GM12872 (cell line): ENCODE measurements around the gene SLC24A3.

Source experiments
- TF ChIP-seq, protein P1 (sequence below): IDR thresholded peaks from 3 replicates; pipeline ENCODE4 v1.5.1; 2011; ENCODE audit warnings: low read depth, mild to moderate bottlenecking, low read length, moderate library complexity; ENCODE audit not compliant: insufficient read depth

The SLC24A3 gene

DNA sequence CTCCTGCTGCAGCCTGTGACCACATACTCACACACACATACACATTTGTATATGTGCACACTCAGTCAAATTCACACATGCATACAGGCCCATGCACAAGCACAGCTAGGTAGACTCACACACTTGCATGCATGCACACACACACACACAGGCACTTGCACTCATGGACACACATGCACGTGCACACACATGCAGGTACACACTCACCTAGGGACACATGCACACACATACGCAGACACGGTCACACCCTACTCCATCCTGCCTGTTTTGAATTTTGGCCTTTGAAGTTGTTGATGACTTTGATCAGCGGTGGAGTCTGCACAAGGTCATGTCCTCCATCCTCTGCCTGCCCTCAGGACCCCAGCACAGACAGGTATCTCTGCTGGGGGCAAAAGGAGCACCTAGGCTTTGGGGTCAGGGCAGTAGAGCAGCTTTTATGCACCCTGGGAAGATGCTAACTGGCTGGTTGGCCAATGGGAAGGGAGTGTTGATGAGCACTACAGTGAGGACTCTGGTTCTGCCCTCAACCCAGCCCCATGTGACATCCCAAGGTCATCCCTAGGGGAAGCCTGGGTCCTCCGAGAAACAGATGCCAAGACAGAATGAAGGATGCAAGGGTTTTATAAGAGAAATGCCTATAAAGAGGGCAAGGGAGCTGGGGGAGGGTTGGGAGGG, 218.3 kb downstream of the SLC24A3 start:
- TF ChIP-seq, protein P1, sequence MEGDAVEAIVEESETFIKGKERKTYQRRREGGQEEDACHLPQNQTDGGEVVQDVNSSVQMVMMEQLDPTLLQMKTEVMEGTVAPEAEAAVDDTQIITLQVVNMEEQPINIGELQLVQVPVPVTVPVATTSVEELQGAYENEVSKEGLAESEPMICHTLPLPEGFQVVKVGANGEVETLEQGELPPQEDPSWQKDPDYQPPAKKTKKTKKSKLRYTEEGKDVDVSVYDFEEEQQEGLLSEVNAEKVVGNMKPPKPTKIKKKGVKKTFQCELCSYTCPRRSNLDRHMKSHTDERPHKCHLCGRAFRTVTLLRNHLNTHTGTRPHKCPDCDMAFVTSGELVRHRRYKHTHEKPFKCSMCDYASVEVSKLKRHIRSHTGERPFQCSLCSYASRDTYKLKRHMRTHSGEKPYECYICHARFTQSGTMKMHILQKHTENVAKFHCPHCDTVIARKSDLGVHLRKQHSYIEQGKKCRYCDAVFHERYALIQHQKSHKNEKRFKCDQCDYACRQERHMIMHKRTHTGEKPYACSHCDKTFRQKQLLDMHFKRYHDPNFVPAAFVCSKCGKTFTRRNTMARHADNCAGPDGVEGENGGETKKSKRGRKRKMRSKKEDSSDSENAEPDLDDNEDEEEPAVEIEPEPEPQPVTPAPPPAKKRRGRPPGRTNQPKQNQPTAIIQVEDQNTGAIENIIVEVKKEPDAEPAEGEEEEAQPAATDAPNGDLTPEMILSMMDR = no peak

DNA sequence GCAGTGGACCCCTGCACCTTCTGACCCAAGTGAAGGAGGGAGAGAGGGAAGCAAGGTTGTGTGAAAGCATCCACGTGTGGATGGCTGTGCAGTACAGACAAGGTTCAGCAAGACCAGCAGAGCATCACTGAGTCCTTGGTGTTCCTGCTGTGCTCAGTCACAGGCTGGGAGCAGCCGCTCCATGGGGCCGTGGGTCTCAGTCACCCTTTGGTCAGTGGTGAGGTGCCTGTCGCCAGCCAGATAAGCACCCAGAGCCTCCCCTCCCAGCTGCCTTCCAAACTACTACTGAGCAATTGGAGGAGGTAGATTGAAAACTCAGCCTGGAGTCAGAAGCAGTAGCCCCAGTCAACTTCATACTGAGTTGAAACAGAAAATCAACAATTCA, 218.9 kb downstream of the SLC24A3 start:
- TF ChIP-seq, protein P1 = no peak

DNA sequence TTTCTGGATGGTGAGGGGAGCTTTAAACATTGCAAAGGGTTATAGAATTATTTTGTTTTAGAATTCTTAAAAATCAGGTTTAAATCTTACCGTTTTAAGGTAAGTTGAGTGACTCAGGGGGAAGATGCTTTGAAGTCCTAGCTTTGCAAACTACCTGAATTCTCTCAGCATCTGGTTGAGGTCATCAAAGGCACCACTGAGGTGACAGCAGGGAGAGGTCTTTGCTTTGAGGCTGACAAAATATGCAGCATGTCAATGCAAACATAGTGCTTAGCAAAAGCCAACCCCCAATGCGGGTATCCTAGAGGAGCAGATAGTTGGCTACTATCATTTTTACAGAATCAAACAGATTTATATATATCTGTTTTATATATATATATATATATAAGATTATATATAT, 219.5 kb downstream of the SLC24A3 start:
- TF ChIP-seq, protein P1 = no peak

DNA sequence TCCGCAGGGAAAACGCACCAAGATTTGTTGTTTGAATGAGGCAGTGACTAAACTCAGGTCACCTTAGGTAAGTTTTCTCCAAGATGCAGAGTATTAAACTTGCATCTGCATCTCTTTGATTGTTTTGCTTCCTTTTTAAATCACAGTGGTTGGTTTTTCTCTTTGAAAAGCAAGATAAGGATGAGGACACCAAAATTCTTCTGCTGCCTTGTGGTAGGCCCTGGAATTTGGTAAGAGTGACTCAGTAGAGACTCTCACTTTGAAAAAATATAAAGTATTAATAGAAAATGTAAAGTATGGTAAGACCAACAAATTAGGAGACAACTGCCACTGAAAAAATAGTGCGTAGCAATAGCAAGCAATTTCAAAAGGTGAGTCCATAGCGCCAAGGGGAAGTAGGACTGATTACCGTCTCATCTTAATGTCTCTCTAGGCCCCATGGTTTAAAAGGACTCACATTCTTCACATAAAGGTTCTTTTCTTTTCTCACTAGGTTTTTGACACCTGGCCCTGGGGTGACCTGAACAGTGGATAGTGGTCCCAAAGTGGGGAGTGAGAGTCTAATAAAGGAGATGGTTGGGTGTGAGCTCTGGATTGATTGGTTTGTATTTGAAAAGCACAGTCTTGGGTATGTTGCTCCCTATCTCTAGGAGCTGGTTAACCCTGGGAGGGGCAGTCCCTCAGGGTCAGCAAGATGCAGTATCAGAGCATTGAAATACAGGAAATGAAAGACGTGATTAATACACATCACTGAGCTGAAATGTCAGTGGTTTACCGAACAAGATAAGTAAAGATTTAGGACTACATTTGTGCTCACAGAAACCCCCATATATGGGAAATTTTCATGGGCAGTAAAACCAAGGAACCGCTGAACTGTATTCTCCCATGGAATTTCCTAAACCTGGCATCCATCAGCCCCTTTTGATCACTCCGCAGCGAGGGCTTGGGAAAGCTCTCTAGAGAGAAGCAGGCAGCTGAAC, 221.2 kb downstream of the SLC24A3 start:
- TF ChIP-seq, protein P1 = no peak

DNA sequence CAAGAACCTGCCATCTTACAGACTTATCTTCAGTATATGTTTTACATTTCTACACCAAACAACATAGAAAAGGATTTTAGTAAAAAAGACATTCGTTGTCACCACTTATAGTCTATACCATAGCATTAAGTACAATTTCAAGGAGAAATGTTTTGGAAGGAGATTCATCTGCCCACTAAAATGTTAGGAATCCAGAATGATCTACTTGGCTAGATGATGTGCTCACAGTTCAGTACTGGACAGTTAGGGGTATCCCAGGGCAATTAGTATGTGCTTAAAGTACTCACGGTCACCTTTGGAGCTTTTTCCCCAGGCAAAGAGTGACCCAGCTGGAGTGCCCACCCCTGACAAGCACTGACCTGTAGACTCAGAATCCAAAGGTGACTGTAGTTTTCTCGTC, 222.9 kb downstream of the SLC24A3 start:
- TF ChIP-seq, protein P1 = no peak

DNA sequence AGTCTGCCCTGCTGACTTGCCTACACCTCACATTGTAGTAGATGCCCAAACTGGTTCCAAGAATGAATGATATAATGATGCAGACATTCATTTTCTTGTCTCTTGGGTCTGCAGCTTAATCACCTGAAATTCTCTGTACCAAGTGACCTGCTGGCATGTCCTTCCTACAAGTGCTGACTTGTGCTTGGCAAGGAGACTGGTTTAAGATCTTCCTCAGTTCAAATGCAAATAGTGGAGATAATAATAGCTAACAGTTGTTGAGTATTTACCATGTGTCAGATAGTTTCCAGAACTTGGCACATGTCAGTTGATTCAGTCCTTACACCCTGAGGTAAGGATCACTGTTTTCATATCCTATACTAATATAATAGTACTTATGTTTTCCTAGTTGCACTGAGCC, 223.4 kb downstream of the SLC24A3 start:
- TF ChIP-seq, protein P1 = no peak

DNA sequence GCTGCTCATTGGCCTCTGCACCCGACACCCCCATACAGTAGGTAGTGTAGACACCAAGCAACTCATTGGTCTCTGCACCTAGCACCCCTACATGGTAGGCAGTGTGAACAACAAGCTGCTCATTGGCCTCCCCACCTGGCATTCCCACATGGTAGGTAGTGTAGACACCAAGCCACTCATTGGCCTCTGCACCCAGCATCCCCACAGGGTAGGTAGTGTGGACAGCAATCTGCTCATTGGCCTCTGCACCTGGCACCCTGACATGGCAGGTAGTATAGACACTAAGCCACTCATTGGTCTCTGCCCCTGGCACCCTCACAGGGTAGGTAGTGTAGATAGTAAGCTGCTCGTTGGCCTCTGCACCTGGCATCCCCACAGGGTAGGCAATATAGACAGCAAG, 226.0 kb downstream of the SLC24A3 start:
- TF ChIP-seq, protein P1 = no peak
